ENCODE data around the gene C11orf98.

The C11orf98 gene

DNA sequence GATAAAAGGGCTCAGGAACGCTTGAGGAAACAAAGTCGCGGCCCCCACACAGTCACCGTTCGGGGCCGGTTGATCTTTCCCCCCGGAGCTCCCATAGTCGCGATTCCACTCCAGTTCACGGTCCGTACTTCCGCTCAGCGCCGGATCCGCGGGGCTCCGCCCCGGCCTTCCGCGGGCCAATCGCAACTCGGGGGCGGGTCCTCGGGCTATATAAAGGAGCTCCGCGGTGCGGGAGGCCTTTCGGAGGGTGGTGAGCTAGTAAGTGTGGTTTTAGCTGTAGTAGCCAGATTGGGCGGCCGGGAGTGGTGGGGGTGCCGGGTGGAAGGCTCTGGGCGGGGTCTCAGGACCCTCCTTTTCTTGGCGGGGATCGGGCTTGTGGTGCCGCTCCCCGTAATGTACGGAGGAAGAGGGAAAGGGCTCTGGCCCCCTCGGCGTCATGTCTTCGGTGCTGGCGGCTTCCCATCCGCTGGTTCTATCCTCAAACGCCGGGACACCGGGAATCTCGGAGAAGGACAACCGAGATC, at the start of gene C11orf98, which contains the start of gene CSKMT:
Gene C11orf98 (minus strand): TSS at position 136 of the 524 bp plus-strand sequence. CDS start 41 bp downstream, at position 95.
Gene CSKMT (plus strand): TSS at position 238 of the 524 bp plus-strand sequence. CDS start 568 bp downstream, outside the sequence.
- Histone ChIP-seq H3K4me3 (ENCODE audit: low read depth, low read length) (peak within 1 kb of the TSS; percentile 96), H3K27ac (peak within 1 kb of the TSS; percentile 87), H3K36me3 (peaks cover 56% of the 10 kb centered on the region), H3K9me3 (ENCODE audit: severe bottlenecking) (no peaks in the 10 kb centered on the region), H3K27me3 (ENCODE audit: insufficient read depth, low read depth, severe bottlenecking) (no peaks in the 10 kb centered on the region)
- TF ChIP-seq, protein P1, sequence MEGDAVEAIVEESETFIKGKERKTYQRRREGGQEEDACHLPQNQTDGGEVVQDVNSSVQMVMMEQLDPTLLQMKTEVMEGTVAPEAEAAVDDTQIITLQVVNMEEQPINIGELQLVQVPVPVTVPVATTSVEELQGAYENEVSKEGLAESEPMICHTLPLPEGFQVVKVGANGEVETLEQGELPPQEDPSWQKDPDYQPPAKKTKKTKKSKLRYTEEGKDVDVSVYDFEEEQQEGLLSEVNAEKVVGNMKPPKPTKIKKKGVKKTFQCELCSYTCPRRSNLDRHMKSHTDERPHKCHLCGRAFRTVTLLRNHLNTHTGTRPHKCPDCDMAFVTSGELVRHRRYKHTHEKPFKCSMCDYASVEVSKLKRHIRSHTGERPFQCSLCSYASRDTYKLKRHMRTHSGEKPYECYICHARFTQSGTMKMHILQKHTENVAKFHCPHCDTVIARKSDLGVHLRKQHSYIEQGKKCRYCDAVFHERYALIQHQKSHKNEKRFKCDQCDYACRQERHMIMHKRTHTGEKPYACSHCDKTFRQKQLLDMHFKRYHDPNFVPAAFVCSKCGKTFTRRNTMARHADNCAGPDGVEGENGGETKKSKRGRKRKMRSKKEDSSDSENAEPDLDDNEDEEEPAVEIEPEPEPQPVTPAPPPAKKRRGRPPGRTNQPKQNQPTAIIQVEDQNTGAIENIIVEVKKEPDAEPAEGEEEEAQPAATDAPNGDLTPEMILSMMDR (IDR thresholded peaks at IDR 0.05; ENCODE audit: low read depth, low read length): no peak
- DNase-seq: peak; percentile 96

DNA sequence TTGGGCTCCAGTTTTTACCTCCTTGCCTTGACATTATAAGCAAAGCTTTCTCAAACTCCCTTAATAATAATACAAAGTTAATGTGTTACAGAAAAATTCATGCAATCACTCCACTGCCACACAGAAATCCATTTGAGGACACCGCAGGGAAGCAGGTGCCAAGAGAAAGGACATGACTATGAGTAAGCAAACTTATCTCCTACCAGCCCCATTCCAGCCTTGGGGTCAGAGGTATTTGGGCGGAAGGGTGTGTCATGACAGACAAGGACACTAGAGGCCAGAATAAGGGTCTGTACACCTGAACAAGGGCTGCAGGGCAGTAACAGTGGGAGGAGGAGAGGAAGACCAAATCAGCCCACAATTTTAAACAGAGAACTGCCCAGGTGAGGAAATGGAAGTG, 48.3 kb upstream of the C11orf98 start:
- no peak overlapping the region for H3K4me3 ChIP-seq (ENCODE audit: low read depth, low read length)
- H3K27ac ChIP-seq: no peak overlapping the region
- no peaks in the 10 kb centered on the region for H3K27me3 ChIP-seq (ENCODE audit: insufficient read depth, low read depth, severe bottlenecking)
- TF ChIP-seq, protein P1 (IDR thresholded peaks at IDR 0.05; ENCODE audit: low read depth, low read length): no peak
- H3K36me3 ChIP-seq: peaks cover 81% of the 10 kb centered on the region
- DNase-seq: no peak
- no peaks in the 10 kb centered on the region for H3K9me3 ChIP-seq (ENCODE audit: severe bottlenecking)

DNA sequence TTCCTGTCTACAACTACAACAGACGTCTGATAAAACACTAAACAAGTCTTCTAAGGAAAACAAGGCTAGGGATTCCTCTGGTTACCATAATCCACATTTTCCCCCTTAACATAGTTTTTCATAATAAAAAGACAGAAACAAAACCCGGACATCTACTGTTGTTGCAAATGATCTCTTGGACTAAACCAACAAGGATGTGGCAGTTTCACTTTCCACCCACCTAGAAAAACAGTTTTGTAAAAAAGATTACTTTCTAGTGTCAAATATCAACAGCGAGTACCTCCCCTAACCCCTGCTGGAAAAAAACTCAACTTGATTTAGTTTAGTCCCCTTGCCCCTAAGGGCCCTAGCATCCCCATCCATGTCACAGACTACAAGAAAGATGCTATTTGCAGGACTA, 47.9 kb upstream of the C11orf98 start:
- no peaks in the 10 kb centered on the region for H3K9me3 ChIP-seq (ENCODE audit: severe bottlenecking)
- H3K36me3 ChIP-seq: peaks cover 78% of the 10 kb centered on the region
- H3K27me3 ChIP-seq (ENCODE audit: insufficient read depth, low read depth, severe bottlenecking): no peaks in the 10 kb centered on the region
- no peak overlapping the region for H3K27ac ChIP-seq
- no peak overlapping the region for H3K4me3 ChIP-seq (ENCODE audit: low read depth, low read length)
- TF ChIP-seq, protein P1 (IDR thresholded peaks at IDR 0.05; ENCODE audit: low read depth, low read length): no peak
- no peak for DNase-seq

DNA sequence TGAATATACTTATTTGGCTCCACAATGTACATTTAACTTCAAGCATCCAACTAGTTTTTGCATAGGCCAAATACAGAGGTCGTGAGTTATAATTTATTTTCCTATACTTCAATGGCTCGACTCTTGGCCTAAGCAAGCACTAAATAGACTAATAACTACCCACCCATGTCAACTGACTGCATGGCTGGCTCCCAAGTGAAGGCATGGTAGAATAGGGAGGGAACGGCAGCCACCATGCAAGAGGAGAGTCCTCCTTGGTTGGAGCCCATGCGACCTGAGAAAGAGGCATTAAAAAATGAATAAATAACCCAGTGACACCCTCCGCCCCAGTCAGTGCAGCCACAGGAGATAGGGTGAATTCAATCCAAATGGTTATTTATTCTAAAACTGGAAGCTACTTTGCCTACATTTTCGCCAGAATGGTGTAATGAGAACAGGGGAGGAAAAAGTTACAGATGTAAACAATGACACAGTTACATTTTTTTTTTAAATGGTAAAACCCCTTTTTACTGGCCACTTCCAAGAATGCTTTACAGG, 47.3 kb upstream of the C11orf98 start:
- peaks cover 78% of the 10 kb centered on the region for H3K36me3 ChIP-seq

DNA sequence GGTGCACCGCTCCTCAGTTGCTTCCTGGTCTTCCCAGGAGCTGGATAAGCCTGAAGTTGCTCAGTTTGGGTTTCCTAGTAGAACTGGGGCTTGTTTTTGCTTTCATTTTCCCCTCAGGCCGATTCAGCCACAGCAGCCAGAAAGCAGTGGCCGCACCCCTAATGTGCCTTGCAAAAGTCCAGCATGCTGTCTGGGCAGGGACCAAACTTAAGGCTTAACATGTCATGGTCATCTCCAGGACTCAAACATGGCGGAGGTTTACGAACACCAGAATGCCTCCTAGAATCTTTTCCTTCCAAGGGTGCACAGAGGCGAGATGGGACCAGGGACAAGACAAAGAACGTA, 45.0 kb upstream of the C11orf98 start:
- DNase-seq: no peak
- H3K27ac ChIP-seq: peak overlapping the region; percentile 87
- H3K4me3 ChIP-seq (ENCODE audit: low read depth, low read length): peak overlapping the region; percentile 69
- H3K9me3 ChIP-seq (ENCODE audit: severe bottlenecking): no peaks in the 10 kb centered on the region
- H3K27me3 ChIP-seq (ENCODE audit: insufficient read depth, low read depth, severe bottlenecking): no peaks in the 10 kb centered on the region
- TF ChIP-seq, protein P1 (IDR thresholded peaks at IDR 0.05; ENCODE audit: low read depth, low read length): no peak
- peaks cover 67% of the 10 kb centered on the region for H3K36me3 ChIP-seq

More for the DNA sequence above, 47.3 kb upstream of the C11orf98 start:
- H3K27ac ChIP-seq: no peak overlapping the region
- no peaks in the 10 kb centered on the region for H3K9me3 ChIP-seq (ENCODE audit: severe bottlenecking)
- TF ChIP-seq, protein P1 (IDR thresholded peaks at IDR 0.05; ENCODE audit: low read depth, low read length): no peak
- H3K4me3 ChIP-seq (ENCODE audit: low read depth, low read length): no peak overlapping the region
- no peak for DNase-seq
- H3K27me3 ChIP-seq (ENCODE audit: insufficient read depth, low read depth, severe bottlenecking): no peaks in the 10 kb centered on the region
